ENCODE data around the gene REG4. TPM values are rescaled to one million over a fixed set of nuclear protein-coding genes. Genes with fewer than 3 reads are reported as not detected.
"Not testable (repeated sequence)": the region's sequence is repeated elsewhere in the genome, so short reads cannot be mapped to it uniquely, and the experiment has no call there.

REG4 gene
- 0.61 and 1.0 TPM in 2 replicates for total RNA-seq

DNA sequence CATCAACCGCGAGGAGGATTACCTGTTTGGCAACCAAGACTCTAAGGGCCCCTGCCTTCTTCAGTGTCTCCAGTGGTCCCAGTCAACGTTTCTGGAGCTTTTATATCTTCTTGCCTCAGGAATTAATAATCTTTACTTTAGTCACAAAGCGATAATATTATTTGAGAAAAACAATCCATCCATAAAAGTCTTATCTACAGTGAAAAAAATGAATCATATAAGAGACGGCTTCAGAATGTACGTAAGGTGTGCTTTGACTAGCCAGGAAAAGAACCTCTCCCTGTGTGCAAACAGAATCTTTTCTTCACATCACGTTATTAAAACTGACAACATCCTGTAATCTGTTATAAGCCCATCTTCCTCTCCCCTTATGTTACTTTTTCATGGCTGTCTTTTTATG, at the start of gene REG4:
TSS of gene REG4 (minus strand) at position 74 of the 400 bp plus-strand sequence. CDS start 2,691 bp downstream, outside the sequence.
- intact Hi-C loops (cut with micrococcal nuclease): no loop called here

DNA sequence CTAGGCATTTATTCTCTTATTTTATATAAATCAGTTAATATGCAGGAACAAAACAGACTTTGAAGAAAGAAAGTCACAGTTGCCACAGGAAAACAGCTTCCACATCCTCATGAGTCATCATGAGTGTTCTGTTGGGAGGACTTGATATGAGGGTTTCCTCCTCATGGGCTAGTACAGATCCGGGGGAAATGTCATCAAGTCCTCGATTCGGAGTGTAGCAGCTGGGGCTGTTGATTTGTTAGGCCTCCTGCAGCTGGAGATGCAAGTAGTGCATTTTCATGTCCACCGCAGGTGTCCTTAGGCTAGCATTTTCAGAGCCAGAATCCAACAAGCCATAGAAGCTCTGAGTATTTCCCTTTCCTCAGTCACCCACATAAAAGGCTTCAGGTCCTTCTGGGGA, 48.4 kb upstream of the REG4 start:
- intact Hi-C loops (cut with micrococcal nuclease): no loop called here

DNA sequence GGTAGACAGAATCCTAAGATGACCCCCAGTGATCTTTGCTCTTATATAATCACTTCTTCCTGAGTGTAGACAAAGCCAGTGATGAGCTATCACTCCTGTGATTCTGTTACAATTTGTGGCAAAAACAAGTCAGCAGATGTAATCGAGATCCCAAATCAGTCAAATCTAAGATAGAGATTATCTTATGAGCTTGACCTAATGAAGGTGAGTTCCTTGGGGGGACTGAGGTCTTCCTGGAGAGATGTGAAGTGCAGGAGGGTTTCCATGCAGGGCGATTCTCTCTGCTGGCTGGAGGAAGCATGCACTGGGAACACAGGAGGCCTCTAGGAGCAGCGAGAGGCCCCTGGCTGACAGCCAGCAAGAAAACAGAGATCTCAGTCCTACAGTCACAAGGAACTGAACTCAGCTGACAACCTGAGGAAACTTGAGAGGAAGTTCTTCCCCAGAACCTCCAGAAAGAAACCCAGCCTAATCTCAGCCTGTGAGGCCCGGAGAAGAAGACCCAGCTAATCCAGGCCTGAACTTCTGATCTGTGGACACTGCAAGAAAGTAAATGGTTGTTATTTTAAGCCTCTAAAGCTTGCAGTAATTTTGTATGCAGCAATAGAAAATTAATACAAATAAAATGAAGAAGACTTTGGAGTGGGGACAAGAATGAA, 47.4 kb upstream of the REG4 start:
- intact Hi-C loops (cut with micrococcal nuclease): not testable (repeated sequence)

DNA sequence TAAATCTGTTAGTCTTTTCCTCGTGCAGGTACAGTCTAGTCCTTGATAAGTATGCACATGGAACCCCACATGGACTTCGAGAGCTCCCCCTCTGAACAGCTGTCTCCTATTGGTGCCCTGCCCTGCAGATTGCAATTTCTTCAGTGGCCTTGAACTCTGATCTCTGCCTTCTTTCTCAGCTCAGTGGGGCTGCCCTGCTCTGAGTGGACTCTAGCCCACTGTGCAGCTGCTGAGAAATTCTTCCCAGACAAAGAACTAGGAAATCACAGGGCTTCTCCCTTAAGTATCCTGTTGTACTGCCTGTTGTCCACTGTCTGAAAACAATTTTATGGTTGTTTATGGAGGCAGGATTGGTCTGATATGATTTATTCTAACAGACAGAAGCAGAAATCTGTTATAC, 46.9 kb upstream of the REG4 start:
- intact Hi-C loops (cut with micrococcal nuclease): no loop called here

DNA sequence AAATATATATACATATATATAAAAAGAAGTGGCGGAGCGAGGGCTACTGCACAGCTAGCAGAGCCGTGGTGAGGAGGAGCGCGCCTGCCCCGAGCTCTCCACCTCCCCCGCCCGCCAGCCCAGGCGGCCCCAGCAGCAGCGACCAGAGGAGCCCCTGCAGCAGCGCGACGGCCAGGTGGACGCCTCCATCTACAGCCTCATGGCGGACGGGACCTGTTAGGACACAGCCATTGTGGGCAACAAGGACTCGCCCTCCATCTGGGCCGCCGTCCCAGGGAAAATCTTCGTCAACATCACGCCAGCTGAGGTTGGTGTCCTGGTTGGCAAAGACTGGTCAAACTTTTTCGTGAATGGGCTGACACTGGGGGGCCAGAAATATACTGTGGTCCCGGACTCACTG, 41.9 kb upstream of the REG4 start:
- intact Hi-C loops (cut with micrococcal nuclease): no loop called here

DNA sequence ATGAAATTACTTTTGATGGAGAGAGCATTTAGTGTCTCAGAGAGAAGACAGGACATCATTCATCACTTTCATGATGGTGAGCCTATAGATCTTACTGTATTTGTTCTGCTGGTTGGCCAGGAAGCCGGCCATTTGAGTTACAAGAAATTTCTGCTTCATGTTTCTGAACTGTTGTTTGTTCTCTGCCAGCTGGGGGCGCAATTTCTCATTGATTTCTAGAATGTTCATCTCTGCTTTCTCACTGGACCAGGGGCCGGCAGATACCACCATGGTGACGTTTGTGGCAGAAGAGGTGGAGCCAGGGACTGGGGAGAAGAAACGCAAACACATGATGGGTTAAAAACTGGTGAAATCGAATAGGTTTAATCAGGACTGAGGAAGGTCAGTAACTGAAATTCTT, 32.9 kb upstream of the REG4 start:
- intact Hi-C loops (cut with micrococcal nuclease): loop anchor here (1.0 kb wide), 1 partner anchor 8 kb away; no protein-coding TSS in a partner anchor

DNA sequence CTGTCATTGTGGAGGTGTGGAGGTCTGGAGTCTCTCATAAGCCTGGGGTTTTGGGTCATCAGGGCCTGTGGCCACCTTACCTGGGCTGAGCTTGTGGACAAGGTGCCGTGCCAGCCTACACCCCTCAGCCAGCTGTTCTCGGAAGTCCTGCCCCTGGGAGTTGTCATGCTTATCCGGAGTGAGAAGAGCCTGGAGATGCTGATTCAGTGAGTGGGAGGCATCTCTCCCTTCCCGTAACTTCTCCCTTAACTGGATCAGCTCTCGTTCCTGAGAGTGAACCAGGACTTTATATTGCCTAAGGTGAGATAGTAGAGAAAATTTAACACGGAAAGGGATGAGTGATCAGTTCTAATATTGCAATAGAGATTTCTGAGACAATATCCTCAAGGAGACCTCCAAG, 30.0 kb upstream of the REG4 start:
- intact Hi-C loops (cut with micrococcal nuclease): no loop called here

DNA sequence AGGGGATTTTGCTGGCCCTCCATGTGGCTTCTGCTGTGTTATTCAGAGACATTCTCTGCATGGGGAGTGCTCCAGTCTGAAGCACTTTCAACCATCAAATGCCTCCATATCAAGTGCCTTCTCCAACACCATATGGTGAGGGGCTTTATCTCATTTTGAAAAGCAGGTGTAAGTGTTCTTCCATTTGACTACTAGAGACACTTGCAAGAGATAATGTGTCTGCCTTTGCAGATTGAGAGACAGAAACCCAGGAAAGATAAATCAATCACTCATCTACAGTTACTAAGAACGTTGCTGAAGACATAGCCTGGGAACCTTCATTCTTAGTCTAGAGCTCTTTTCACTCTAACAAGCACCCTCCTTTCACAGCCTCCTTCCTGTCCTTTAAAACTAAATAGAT, 29.5 kb upstream of the REG4 start:
- intact Hi-C loops (cut with micrococcal nuclease): no loop called here

DNA sequence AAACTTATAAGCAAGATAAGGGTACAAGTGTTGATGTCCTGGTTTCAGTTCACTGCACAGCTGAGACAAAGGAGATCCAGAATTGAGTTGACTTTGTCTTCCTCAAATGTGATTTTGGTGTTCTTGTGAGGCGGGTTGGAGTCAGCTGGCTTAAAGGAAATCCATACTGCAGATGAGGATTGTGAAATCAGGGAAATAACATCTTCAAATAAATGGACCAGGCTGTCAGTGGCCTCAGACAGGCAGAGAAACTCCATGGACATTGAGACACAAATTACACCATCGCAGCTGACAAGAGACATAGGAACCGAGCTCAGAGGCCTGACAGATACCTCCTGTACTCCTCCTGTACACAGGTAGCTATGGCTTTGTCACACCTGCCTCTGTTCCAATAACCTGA, 27.0 kb upstream of the REG4 start:
- intact Hi-C loops (cut with micrococcal nuclease): no loop called here

DNA sequence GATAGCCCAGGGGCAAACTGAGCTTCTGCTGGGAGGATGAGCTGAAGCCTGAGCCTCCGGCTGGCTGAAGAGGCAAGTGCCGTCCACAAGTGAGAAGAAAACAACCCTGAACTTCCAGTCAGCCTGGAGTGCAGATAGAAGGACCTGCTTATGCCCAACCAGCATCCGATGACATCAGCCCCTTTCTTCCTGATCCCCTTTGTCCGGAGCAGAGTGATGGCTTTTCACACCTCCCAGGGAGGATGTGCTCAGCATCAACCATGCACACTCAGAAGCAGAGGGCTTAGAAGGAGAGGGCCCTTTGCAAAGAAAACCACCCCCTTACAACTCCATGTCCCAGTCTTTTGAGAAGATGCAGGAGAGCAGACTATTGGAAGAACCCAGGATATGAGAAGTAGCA, 23.7 kb upstream of the REG4 start:
- intact Hi-C loops (cut with micrococcal nuclease): no loop called here

DNA sequence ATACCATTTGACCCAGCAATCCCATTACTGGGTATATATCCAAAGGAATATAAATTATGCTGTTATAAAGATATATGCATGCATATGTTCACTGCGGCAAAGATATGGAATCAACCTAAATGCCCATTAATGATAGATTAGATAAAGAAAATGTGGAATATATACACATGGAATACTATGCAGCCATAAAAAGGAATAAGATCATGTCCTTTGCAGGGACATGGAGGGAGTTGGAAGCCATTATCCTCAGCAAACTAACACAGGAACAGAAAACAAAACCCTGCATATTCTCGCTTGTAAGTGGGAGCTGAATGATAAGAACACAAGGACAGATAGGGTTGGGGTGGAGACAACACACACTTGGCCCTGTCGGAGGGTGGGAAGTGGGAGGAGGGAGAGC, 19.8 kb upstream of the REG4 start:
- intact Hi-C loops (cut with micrococcal nuclease): no loop called here

DNA sequence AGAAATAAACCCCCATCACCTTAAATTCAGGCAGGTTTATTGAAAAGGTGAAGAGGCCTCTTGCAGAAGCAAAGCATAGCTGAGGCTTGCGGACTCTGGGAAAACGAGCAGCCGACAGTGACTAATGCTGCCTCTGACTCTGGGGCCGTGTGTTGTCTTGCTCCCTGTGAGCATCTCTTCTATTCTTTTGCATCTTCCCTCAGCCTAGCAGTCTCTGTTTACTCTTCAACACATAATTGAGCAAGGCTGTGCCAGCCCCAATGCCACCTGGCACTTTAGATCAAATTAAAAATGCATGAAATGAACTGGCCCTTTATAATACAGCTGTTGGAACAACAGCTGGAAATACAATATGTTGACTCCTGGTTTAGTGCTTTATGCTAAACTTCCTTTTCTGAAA, 18.4 kb upstream of the REG4 start:
- intact Hi-C loops (cut with micrococcal nuclease): no loop called here

DNA sequence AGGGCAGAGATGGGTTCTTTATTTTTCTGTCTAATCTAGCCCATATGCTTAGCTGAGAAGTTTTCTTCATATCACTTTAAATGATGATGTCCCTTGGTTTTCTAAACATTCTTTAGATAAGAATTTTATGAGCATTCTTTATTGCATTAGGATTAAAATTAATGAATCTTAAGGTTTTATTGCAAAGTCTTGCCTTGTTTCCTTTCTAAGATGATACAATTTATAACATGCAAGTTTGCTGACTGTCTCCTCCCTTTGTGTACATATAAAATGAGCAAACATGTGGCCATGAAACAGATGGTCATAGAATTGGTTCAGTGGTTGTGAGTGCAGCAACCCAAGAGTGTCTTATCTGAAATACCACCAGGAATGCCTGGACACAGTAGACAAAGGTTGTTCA, 17.7 kb upstream of the REG4 start:
- intact Hi-C loops (cut with micrococcal nuclease): not testable (repeated sequence)

DNA sequence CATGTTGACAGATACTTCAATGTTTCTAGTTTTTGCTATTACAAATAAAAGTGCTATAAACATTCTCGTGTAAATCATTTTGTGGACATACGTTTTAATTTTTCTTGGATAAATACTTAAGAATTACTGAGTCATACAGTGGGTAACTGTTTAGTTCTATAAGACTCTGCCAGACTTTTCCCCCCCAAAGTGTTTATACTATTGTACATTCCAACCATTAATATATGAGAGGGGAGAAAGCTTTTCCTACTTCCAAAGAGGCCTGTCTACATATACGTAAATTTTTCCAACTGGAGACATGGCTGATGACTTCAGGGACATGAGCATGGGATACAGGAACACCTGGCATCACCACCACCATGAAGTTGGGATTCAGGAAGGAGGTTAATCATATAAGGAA, 17.0 kb upstream of the REG4 start:
- intact Hi-C loops (cut with micrococcal nuclease): no loop called here

DNA sequence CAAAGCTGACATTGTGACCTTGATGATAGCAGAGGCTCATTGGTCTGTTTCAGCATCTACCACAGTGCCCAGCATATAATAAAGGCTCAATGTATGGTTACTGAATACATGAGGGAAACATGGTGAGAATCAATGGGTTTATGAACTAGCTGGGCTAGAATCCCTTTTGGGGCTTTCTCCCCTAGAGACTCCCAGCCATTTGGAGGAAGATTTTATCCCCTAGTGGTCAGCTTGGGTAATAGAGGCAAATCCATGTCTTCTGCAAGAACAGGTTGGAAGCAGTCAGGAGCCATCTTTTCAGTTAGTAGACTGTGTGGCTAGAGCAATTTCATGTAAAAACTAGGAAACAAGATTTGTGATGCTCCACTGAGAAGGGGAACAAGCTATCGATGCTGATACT, 15.8 kb upstream of the REG4 start:
- intact Hi-C loops (cut with micrococcal nuclease): no loop called here

DNA sequence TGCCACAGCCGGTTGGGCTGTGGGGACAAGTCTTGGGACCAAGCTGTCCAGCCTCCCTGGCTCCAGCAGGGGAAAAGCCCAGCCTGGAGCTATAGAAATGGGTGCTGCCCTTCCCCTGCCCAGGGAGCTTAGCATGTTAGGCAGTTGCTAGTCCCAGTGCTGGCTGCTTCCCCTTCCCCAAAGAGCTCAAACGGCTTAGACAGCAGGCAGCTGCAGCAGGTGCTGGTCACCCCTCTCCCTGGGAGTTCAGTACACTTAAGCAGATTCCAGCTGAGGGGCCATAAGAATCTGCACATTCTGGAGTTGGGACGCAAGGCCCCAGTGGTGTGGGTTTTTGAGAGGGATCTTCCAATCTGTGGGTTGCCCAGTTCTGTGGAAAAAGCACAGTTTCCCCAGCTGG, 11.1 kb upstream of the REG4 start:
- intact Hi-C loops (cut with micrococcal nuclease): no loop called here

DNA sequence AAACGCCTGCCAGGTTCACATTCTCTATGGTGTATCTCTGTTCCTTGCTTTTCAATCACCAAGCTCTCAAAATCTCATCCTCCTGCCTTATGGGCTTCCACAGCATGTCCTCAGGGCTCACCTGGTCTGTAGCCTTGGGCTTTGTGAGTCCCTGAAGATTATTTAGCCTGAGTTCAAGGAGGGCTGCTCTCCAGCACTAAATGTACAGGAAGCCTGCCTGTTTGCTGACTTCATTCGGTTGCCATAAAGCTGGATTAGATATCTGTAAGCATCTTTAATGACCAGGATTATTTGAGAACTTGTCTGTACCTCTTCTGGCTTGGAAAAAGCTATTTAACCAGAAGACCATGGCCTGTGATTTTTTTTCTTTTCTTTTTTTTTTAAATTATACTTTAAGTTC, 6.9 kb upstream of the REG4 start:
- intact Hi-C loops (cut with micrococcal nuclease): no loop called here

DNA sequence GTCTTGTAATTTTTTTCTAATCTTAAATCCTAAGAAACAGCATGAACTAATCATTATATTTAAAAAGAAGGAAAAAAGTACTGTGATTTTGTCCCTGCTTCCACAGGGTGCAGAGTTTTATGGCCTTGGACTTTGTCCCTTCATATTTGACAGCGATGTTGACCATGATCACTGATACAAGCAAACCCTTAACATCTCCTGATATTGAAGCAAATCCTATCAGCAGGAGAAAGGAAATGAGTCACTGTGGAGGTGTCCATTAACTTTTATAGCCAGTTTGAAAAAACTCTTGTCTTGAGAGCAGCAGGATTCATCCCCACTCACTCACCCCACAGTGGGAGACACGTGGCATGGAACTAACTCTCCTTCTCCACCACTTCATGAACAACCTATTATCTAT, 5.1 kb upstream of the REG4 start:
- intact Hi-C loops (cut with micrococcal nuclease): no loop called here

DNA sequence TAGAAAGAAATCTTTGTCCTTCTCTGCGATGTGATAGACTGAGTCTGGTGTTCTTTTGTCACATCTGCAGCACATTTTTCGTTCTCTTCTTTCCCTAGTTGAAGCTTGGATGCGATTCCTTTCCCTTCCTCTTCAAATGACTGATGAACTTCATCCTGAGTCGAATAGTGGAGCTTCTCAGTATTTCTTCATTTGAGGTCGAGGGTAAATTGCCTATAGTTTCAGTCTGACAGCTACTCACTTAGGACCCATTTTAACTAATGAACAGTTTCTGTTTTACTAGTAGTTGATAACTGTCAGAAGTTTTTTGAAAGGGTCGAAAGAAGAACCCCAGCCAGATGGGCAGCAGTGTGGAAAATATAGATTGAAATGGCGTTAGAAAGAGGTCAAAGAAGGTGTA, 4.7 kb upstream of the REG4 start:
- intact Hi-C loops (cut with micrococcal nuclease): no loop called here

DNA sequence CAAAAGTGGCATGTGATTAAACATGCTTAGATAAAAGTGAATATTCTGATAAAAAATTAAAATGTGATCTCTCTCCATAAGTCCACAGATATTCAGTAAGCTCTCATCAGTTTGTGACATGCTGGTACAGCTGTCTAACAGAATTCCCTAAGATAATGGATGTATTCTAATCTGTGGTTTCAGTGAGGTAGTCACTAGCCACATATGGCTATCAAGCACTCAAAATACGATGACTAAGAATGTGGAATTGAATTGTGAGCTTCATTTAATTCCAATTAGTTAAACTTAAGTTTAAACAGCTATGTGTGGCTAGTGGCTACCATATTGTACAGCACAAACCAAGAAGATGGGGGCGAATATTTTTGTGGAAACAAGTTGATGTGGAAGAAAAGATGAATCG, 4.1 kb upstream of the REG4 start:
- intact Hi-C loops (cut with micrococcal nuclease): no loop called here

DNA sequence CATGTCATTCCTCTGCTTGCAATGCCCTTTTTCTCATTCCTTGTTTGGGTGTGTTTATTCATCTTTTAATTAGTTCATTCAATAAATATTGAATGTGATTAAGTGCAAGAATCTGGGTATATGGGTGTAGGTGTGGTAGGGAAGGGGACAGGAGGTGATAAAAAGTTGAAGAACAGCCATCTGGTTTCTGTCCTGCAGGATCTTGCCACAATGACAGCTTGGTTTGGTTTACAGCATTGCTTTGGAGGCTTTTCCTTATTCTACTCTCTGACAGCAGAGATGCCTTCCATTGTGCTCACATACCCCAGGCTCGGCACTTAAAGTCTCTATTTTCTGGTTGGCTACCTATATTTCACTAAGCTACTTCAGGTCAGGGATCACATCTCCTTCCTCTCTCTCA, 3.0 kb upstream of the REG4 start:
- intact Hi-C loops (cut with micrococcal nuclease): no loop called here

DNA sequence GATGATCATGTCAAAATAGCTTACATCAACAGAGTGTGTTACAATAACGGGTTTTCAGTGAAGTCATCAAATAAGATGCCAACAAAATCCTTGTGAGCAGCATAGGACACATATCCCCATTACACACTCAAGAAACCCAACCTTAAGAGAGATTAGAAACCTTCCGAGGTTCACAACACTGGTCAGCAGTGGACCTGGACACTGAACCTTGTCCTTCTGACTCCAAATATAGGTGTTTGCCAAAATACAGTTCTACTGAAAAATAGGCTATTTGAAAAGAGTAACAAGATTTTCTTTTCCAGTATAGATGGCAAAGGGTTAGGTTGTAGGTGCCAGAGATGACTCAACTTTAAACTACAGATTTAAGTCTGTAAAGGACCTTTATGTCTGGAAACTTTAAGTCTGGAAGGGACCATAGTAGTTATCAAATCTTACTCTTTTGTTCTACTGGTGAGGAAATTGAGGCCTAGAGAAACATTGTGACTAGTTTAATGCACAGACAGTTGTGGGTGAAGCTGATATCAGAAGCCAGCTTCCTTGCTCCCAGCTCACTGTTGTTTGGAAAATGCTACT, 811 bp upstream of the REG4 start:
- intact Hi-C loops (cut with micrococcal nuclease): no loop called here

DNA sequence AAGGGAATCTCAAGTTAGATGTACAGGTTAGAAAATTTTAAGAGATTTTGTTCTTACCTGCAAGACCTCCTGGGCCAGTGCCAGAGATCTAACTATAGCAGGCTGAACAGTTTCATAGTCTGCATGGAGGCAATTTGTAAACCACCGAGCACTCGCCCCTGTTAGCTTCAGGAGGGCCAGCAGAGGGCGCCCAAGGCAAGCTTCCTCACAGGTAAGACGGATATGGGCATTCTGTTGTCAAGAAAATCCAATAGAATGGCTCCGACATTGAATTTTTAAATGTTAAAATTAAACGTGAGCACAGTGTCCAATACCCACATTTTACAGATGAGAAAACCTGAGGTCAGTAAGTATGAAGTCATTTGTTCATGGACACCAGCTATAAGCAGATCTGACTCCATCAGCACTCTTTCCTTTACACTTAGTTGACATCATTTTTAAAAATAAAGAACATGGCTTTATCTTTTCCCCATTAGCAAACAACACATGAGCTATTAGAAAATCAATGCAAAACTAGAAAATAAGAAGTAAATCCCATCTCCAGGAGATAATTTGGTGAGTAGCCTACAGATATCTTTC, 2.2 kb downstream of the REG4 start:
- intact Hi-C loops (cut with micrococcal nuclease): loop anchor here (1.0 to 5.0 kb wide), 5 partner anchors 62 to 333 kb away; no protein-coding TSS in a partner anchor
